ENCODE measurements around the gene CACNB1.
"Not testable (repeated sequence)": the region's sequence is repeated elsewhere in the genome, so short reads cannot be mapped to it uniquely, and the experiment has no call there.

Gene CACNB1

GRCh38 chr17:39173526-39174274 lies 23.8 kb downstream of the CACNB1 start:
- DNase-seq, result no peak

DNA sequence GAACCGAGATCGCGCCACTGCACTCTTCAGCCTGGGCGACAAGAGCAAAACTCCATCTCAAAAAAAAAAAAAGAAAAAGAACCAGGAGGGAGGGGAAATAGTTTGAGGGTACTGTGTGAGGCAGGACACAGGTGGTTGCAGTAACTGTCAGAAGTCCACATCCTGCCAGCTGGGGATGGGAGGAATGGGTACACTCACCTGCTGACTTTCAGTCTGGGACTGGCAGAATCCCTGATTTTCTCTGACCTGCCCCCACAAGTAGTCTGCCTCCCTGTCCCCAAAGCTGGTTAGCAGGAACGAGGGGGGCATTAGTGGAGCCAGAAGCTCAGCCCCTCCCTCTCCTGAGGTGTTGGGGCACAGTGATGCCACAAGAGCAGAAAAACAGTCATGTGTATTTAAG lies 24.4 kb downstream of the CACNB1 start:
- no peak for DNase-seq

DNA sequence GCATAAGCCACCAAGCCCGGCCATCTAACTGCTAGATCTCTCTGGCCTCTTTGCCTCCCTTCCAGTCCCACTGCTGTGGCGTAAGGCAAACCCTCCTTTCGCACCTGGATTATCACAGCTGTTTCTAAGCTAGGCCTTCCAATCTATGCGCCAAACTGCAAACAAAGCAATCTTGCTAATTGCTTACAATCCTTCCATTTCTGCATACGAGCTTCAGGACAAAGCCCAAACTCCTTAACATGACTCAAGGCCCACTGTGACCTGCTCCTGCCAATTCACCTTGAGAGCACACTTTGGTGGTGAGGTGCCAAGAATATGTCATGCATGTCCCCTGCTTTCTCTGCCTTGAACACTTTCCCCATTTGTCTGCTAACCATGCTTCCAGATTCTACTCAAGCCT lies 25.5 kb downstream of the CACNB1 start:
- DNase-seq, result no peak

GRCh38 chr17:39170558-39170957 lies 26.9 kb downstream of the CACNB1 start:
- no peak for DNase-seq

DNA sequence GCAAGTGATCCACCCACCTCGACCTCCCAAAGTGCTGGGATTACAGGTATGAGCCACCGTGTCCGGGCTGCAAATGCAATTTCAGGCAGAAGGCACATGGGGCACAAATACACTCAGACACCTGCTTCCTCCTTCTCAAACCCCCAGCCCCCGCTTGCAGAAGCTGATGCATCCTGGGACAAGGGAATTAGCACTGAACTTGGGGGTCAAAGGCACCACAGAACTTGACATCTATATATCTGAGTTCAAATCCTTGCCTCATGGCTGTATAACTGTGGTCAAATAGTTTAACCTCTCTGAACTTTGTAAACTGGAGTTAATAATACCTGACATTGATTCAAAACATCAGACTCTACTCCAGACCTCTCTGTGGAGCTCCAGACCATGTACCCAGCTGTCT lies 27.4 kb downstream of the CACNB1 start:
- DNase-seq, result no peak

GRCh38 chr17:39169518-39169917 lies 28.0 kb downstream of the CACNB1 start:
- no peak for DNase-seq

DNA sequence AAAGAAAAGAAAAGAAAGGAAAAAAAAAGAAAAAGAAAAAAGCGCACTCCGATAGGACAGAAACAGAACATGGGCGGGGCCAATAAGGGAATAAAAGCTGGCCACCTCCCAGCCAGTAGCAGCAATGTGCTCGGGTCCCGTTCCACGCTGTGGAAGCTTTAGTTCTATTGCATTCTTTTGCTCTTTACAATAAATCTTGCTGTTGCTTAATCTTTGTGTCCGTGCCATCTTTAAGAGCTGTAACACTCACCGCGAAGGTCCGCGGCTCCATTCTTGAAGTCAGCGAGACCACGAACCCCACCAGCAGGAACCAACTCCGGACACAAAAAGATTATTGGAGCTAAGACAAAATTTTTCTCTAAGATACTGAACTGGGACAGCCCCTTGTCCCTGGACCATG lies 28.4 kb downstream of the CACNB1 start:
- DNase-seq, result no peak

DNA sequence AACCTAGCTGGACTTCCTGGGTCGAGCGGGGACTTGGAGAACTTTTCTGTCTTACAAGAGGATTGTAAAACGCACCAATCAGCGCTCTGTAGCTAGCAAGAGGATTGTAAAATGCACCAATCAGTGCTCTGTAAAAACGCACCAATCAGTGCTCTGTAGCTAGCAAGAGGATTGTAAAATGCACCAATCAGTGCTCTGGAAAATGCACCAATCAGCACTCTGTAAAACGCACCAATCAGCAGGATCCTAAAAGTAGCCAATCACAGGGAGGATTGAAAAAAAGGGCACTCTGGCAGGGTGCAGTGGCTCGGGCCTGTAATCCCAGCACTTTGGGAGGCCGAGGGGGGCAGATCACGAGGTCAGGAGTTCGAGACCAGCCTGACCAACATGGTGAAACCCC lies 29.0 kb downstream of the CACNB1 start:
- not testable (repeated sequence) for DNase-seq

GRCh38 chr17:39167476-39167875 lies 30.0 kb downstream of the CACNB1 start:
- no peak for DNase-seq

GRCh38 chr17:39166437-39167335 lies 30.8 kb downstream of the CACNB1 start:
- DNase-seq, result no peak

- DNase-seq, result no peak
Measured at GRCh38 chr17:39165841-39166349, 31.6 kb downstream of the CACNB1 start, which contains the start of gene ARL5C. ARL5C (minus strand) TSS chr17:39166161; CDS start chr17:39165760, 401 bp downstream.

GRCh38 chr17:39165178-39165840 lies 32.2 kb downstream of the CACNB1 start:
- DNase-seq, result no peak

DNA sequence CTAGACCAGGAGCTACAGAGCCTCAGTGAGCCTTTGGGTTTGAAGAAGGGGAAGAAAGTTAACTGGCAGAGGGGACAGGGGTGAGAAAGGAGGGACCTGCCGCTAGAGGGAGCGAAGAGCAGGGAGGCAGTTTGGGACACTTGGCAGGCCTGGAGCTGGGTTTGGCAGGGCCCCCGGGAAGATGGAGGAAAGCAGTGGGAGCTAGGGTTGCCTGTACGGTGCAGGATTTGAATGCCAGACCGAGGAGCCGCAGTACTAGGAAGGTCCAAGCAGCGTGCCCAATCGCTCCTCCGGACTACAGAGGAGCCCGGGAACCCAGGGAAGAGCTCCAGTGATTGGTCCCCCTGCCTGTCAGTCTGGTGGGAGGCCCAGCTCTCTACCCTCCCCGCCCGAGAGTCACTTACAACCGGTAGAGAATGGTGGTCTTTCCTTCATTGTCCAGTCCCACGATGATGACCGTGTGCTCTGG lies 32.8 kb downstream of the CACNB1 start:
- peak; percentile 80 for DNase-seq

GRCh38 chr17:39161962-39162361 lies 35.5 kb downstream of the CACNB1 start:
- DNase-seq, result no peak

DNA sequence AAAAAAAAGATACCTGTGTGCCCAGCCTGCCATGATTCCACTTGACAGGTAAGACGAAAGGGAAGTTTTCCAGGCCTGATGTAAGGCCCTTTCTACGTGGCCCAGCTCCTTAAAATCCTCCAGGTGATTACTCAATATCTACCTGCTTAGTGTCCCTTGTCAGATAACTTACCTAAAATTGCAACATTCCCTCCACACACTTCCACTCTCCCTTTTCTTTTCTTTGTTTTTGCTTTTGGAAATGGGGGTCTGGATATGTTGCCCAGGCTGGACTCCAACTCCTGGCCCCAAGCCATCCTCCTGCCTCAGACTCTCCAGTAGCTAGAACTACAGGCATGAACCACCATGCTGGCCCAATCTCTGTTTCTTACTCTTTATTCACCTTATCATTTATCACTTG lies 38.8 kb downstream of the CACNB1 start:
- DNase-seq, result no peak

DNA sequence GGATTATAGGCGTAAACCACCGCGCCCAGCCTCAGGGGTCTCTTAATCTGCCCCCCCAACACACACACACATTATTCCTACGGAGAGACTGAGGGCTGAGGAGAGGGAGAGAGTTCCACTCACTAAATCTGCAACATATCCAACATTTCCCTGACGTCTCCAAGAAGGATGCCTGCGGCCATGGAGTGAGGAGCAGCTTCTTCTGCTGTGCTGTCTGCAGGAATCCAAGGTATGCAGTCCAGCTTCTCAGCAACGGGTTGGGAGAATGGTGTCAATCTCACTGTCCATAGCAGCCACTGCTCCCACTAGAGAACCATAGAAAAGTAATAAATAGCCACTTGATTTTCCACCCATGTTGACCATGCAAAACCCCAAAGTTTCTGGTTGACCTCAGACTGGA lies 41.0 kb downstream of the CACNB1 start:
- no peak for DNase-seq

DNA sequence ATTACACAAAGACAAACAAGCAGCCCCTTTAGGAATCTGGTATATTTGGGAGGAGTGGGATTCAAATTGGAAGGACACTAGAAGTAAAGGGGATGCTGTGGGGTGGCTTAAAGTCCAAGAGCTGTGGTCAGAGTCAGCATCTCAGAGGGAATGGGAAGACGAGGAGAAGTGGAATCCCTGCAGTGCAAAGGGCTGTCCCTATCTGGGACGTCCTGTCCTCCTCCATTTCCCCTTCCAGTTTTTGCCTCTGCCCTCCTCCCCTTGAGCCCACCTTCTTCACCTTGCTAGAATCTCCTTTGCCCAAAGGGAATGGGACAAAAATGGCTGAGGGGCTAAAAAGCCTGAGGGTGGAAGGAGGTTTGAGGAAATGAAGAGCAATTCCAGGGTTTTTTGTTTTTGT lies 41.8 kb downstream of the CACNB1 start:
- DNase-seq, result no peak

DNA sequence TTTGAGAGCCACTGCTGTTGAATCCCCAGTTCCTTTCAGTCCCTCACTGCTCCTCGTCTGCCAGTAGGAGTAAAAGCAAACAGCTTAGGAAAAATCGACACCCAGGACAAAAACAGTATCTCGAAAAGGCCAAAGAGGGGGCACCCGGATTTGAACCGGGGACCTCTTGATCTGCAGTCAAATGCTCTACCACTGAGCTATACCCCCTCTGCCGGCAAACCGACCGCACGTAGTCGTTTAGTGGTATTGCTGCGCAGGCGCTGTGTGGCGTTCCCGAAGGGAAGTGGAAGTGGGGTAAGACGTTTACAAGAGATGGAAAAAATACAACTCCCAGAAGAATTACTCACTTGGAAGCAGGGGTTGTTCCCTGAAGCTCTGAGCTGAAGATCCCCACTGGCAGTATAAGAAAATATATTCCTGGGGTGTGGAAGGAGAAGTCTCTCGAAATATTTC lies 43.8 kb downstream of the CACNB1 start:
- peak; percentile 90 for DNase-seq

DNA sequence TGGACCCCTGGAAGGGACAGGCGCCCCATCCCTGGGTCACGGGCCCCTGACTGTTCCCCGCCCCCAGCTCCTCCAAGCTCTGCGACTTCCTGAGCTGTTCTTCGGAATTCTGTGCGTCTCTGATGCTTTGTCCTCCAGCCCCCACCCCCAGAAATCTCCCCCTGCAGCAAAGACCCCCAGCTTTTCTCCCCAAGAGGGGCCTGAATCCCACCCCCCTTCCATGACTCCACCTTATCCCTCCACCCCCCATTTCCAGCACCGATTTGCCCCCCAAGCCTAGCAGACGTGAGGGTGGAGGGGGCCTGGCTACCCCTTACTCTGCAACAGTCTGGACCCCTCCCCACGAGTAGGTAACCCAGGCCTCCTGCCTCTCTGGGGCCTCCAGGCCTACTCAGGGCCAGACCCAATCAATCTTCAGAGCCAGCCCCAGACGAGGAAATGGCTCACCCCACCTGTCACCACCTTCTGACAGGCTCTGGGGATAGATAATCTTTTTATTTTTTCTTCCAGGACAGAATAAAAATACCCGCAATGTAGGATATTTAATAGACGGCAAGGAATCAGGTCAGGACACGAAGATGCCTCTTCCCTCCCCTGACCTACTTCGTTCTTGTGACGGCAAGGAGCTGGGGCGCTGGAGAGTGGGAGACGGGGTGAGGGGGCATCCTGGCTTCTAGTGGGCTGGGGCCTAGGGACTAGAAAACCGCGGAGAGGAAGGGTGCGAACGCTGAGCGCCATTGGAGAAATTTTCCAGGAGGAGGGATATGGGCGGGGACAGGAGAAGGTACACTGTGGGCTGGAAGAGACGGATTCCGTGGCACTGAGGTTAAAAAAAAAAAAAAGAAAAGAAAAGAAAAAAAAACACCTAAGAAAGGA lies 45.3 kb downstream of the CACNB1 start:
- DNase-seq, result peak; percentile 61

DNA sequence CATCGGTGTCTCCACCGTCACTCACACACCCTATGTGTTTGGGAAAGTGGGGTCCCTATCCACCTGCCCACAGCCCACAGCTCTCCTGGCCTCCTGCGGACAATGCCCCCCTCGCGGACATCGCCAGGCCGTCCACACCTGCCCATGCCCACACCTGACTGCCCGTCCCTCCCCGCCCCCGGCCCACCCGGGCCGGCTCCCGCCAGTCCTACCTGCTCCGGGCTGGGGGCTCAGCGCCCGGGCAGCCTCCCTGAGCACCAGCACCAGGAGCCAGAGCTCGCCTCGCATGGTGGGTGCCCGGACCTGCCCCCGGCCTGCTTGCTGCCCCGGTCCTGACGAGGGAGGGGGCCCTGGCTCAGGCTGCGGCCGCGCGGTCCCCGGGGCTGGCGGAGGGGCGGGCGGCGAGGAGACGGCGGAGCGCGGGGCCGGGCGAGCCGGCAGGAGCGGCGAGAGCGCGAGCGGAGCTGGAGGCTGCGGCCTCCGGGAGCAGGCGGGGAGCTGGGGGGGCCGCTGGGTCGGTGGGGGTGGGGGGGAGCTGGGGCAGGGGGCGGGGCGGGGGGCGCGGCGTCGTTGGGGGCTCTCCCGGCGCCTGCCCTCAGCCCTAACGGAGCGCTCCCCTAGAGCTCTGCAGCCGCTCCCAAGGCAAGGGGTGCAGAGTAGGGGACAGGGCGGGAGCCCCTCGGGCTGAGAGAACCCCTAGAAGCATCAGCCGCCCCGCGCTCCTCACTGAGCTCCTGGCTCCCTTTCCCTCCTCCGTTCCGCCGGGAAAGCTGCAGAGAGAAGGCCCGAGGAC lies 46.1 kb downstream of the CACNB1 start, which contains the start of gene PLXDC1:
Gene PLXDC1, minus strand, starts transcription at position 488 of the 793 bp plus-strand sequence. Its CDS starts 200 bp downstream, at position 288.
- peak; percentile 38 for DNase-seq

- DNase-seq, result no peak
Measured at GRCh38 chr17:39150795-39151149, 46.7 kb downstream of the CACNB1 start.
